Colonic mucosa (tissue), 4 donors: ENCODE data around the gene NRCAM. TPM values are rescaled to one million over a fixed set of nuclear protein-coding genes. Genes with fewer than 3 reads are reported as not detected.

ENCODE experiments used
- DNase-seq: peaks from one replicate; pipeline ENCODE4 v3.0.0-alpha.2; 2020
- H3K27ac ChIP-seq: fragments of 200-600 bp; one replicate; pipeline ENCODE4 v1.8.0; 2021
- H3K27me3 ChIP-seq: fragments of 200-600 bp; one replicate; pipeline ENCODE4 v1.8.0; 2021
- H3K36me3 ChIP-seq: fragments of 200-600 bp; one replicate; pipeline ENCODE4 v1.8.0; 2021
- H3K4me1 ChIP-seq: fragments of 200-600 bp; one replicate; pipeline ENCODE4 v1.8.0; 2021; ENCODE audit warnings: mild to moderate bottlenecking
- H3K4me3 ChIP-seq: fragments of 200-600 bp; one replicate; pipeline ENCODE4 v1.8.0; 2021
- H3K9ac ChIP-seq, 2 donors: one replicate each; pipeline ENCODE4 v1.7.0; 2013; ENCODE audit warnings: control low read depth in 2 of 2, low read depth in 2 of 2, low read length in 2 of 2
- H3K9me3 ChIP-seq: fragments of 200-600 bp; one replicate; pipeline ENCODE4 v1.8.0; 2021
- intact Hi-C: fragments of 100-400 bp; cut with DNase I; formaldehyde crosslinking; loops from one replicate; pipeline ENCODE4 v1.14.1; 2022
- total RNA-seq, 2 donors: library from RNA; stranded (reverse); fragmentation: NEBNext Ultra II Directional in 1 of 2; extraction: Animal tissue kit (Norgen Biotek cat#: 25700) in 1 of 2; gene quantifications; one replicate each; pipeline ENCODE4 v1.2.1, GENCODE V29; 2021
- TF ChIP-seq, protein P1 (sequence below): fragments of 200-600 bp; IDR thresholded peaks from one replicate; pipeline ENCODE4 v1.8.0; 2022; ENCODE audit warnings: antibody characterized with exemption, mild to moderate bottlenecking
- donor health status: healthy.
- donor health status: DM: no; HTN: no; CAD: no.
- donor health status: DM: no; HTN: no; CAD: no.

Gene NRCAM
- total RNA-seq, 2 donors from 2014 or later = 0.42 to 1.1 TPM

DNA sequence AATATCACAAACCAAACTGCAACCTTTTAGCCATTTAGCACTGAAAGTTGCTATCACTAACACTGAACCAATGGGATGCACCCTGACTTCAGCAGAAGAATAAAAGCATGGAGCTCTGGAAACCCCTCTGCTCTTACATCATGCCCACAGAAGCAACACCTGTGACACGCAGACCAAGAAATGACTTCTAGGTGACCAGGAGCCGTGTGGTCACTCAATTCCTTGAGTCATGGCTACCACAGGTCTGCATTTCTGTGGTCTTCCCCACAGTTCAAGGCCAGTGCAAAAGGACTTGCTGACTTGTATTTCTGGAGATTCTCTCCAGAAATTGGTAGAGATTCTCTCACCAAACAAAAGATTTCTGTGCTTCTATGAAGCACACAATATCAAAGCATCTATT is 38.3 kb downstream of the NRCAM start:
- intact Hi-C loops = no loop called here
- Histone ChIP-seq H3K4me3 (no peak overlapping the region), H3K27ac (no peak overlapping the region), H3K9ac (no peak overlapping the region), H3K4me1 (no peaks in the 10 kb centered on the region), H3K9me3 (no peaks in the 10 kb centered on the region), H3K36me3 (no peaks in the 10 kb centered on the region), H3K27me3 (no peaks in the 10 kb centered on the region)
- TF ChIP-seq, protein P1, sequence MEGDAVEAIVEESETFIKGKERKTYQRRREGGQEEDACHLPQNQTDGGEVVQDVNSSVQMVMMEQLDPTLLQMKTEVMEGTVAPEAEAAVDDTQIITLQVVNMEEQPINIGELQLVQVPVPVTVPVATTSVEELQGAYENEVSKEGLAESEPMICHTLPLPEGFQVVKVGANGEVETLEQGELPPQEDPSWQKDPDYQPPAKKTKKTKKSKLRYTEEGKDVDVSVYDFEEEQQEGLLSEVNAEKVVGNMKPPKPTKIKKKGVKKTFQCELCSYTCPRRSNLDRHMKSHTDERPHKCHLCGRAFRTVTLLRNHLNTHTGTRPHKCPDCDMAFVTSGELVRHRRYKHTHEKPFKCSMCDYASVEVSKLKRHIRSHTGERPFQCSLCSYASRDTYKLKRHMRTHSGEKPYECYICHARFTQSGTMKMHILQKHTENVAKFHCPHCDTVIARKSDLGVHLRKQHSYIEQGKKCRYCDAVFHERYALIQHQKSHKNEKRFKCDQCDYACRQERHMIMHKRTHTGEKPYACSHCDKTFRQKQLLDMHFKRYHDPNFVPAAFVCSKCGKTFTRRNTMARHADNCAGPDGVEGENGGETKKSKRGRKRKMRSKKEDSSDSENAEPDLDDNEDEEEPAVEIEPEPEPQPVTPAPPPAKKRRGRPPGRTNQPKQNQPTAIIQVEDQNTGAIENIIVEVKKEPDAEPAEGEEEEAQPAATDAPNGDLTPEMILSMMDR = no peak
- DNase-seq = no peak

- intact Hi-C loops = no loop called here
- Histone ChIP-seq H3K4me1 (no peaks in the 10 kb centered on the region), H3K27ac (no peak overlapping the region), H3K4me3 (no peak overlapping the region), H3K9ac (no peak overlapping the region), H3K27me3 (no peaks in the 10 kb centered on the region), H3K9me3 (no peaks in the 10 kb centered on the region), H3K36me3 (no peaks in the 10 kb centered on the region)
- TF ChIP-seq, protein P1 = no peak
- DNase-seq = no peak
These were observed 39.1 kb downstream of the NRCAM start for GRCh38 chr7:108417144-108417543.

GRCh38 chr7:108415821-108416536 is 40.3 kb downstream of the NRCAM start:
- Histone ChIP-seq H3K4me1 (no peaks in the 10 kb centered on the region), H3K27ac (no peak overlapping the region), H3K27me3 (no peaks in the 10 kb centered on the region), H3K4me3 (no peak overlapping the region), H3K9me3 (no peaks in the 10 kb centered on the region), H3K36me3 (no peaks in the 10 kb centered on the region), H3K9ac (no peak overlapping the region)
- intact Hi-C loops = no loop called here
- TF ChIP-seq, protein P1 = no peak
- no peak for DNase-seq

DNA sequence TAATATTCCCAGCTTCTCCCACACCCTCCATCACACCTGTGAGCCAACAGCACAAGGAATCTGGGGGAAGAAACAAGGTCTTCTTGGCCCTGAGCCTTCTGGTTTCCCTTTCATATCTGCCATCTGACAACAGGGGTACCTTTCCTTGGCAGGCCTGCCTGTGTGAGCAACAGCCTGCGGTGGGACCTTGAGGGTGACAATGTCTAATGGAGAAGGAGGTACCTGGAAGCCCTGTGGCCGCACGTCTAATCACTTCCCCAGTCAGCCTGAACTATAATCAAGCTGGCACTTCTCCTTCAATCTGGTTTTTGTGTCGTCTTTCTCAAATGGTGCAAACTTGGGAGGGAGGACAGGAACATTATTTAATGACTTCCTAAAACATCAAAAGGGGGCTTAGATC is 41.2 kb downstream of the NRCAM start:
- DNase-seq = no peak
- H3K9me3 ChIP-seq = no peaks in the 10 kb centered on the region
- H3K36me3 ChIP-seq = no peaks in the 10 kb centered on the region
- H3K9ac ChIP-seq = no peak overlapping the region
- intact Hi-C loops = no loop called here
- no peak overlapping the region for H3K4me3 ChIP-seq
- H3K27me3 ChIP-seq = no peaks in the 10 kb centered on the region
- H3K4me1 ChIP-seq = no peaks in the 10 kb centered on the region
- H3K27ac ChIP-seq = no peak overlapping the region
- TF ChIP-seq, protein P1 = no peak

GRCh38 chr7:108413782-108414492 is 42.3 kb downstream of the NRCAM start:
- Histone ChIP-seq H3K9me3 (no peaks in the 10 kb centered on the region), H3K27ac (no peak overlapping the region), H3K36me3 (no peaks in the 10 kb centered on the region), H3K4me1 (no peaks in the 10 kb centered on the region), H3K27me3 (no peaks in the 10 kb centered on the region), H3K4me3 (no peak overlapping the region), H3K9ac (no peak overlapping the region)
- TF ChIP-seq, protein P1 = no peak
- intact Hi-C loops = no loop called here
- DNase-seq = no peak
